SKM-1 treated with dmso at 0.1 percent for 144 hours (cell line): Measurements from ENCODE around the gene NACAD.

Experiments used
- DNase-seq: peaks from one replicate; lab custom pipeline; 2025; ENCODE audit not compliant: unreplicated experiment; lab: John Stamatoyannopoulos, UW

The NACAD gene

GRCh38 chr7:45098983-45099839 lies 10.4 kb upstream of the NACAD start:
- no peak for DNase-seq

- no peak for DNase-seq
Observed at GRCh38 chr7:45092931-45093235, 4.1 kb upstream of the NACAD start.

- no peak for DNase-seq
Observed at GRCh38 chr7:45092100-45092930, 3.5 kb upstream of the NACAD start.

GRCh38 chr7:45089341-45089891 lies 647 bp upstream of the NACAD start:
- no peak for DNase-seq

- no peak for DNase-seq
Observed at GRCh38 chr7:45088146-45088701, 545 bp downstream of the NACAD start.

- no peak for DNase-seq
Observed at GRCh38 chr7:45087301-45088145, 1.2 kb downstream of the NACAD start.

GRCh38 chr7:45086331-45087065 lies 2.3 kb downstream of the NACAD start:
- no peak for DNase-seq

- no peak for DNase-seq
Observed at GRCh38 chr7:45085619-45086200, 3.1 kb downstream of the NACAD start.

- no peak for DNase-seq
Observed at GRCh38 chr7:45084901-45085618, 3.7 kb downstream of the NACAD start.

GRCh38 chr7:45084336-45084735 lies 4.4 kb downstream of the NACAD start:
- no peak for DNase-seq

GRCh38 chr7:45082831-45083331 lies 5.9 kb downstream of the NACAD start:
- no peak for DNase-seq

GRCh38 chr7:45082031-45082830 lies 6.5 kb downstream of the NACAD start:
- DNase-seq = no peak

GRCh38 chr7:45081670-45081974 lies 7.1 kb downstream of the NACAD start:
- no peak for DNase-seq

- DNase-seq = no peak
Observed at GRCh38 chr7:45080958-45081669, 7.7 kb downstream of the NACAD start.

- no peak for DNase-seq
Observed at GRCh38 chr7:45080265-45080957, 8.4 kb downstream of the NACAD start.

GRCh38 chr7:45078125-45078681 lies 10.6 kb downstream of the NACAD start:
- no peak for DNase-seq

GRCh38 chr7:45077579-45077978 lies 11.2 kb downstream of the NACAD start:
- no peak for DNase-seq
